Fibroblast of lung (primary cell): ENCODE results near the gene AKAP6.

Source experiments
- CTCF ChIP-seq, 2 donors: IDR thresholded peaks in 1 of 2; conservative IDR thresholded peaks in 1 of 2; 1 replicate in 1 of 2; 2 replicates in 1 of 2; pipeline ENCODE4 v1.5.1; 2011 to 2012; ENCODE audit warnings: low read length in 2 of 2, control low read depth in 1 of 2, inconsistent platforms in 1 of 2, low read depth in 1 of 2, mild to moderate bottlenecking in 1 of 2
- EZH2 ChIP-seq: IDR thresholded peaks from 2 replicates; pipeline ENCODE4 v1.5.1; 2012; ENCODE audit warnings: low read length, control low read depth, mild to moderate bottlenecking; ENCODE audit errors: missing control alignments

- TF ChIP-seq CTCF (conservative IDR thresholded peaks at IDR 0.05 in 1 of 2, IDR thresholded peaks at IDR 0.05 in 1 of 2; ENCODE audit: low read depth in 1 of 2, low read length in 2 of 2), result no peak
- no peak for TF ChIP-seq EZH2
Measured at GRCh38 chr14:32300136-32300535, 29.0 kb upstream of the AKAP6 start.
